ENCODE data around the gene ERRFI1.

Gene ERRFI1

GRCh38 chr1:8032366-8032910, 6.3 kb upstream of the ERRFI1 start:
- Histone ChIP-seq H3K4me1 (ENCODE audit: low read length) (peaks cover 5% of the 10 kb centered on the region; the same call in 1 of the 2 replicates), H3K27ac (ENCODE audit: low read length) (no peak overlapping the region), H3K9ac (ENCODE audit: low read length) (no peak overlapping the region), H3K4me2 (ENCODE audit: low read length) (no peak overlapping the region), H2AFZ (ENCODE audit: low read depth, low read length) (no peak overlapping the region), H4K20me1 (ENCODE audit: insufficient read depth, low read length) (no peaks in the 10 kb centered on the region), H3K36me3 (replicated peaks; ENCODE audit: low read depth, low read length) (no peaks in the 10 kb centered on the region), H3K79me2 (ENCODE audit: low read length) (no peaks in the 10 kb centered on the region), H3K9me3 (ENCODE audit: insufficient read depth, low read length) (no peaks in the 10 kb centered on the region), H3K27me3 (ENCODE audit: low read depth, low read length) (no peaks in the 10 kb centered on the region), H3K4me3 (ENCODE audit: low read length) (no peak overlapping the region)
- TF ChIP-seq, protein P1, sequence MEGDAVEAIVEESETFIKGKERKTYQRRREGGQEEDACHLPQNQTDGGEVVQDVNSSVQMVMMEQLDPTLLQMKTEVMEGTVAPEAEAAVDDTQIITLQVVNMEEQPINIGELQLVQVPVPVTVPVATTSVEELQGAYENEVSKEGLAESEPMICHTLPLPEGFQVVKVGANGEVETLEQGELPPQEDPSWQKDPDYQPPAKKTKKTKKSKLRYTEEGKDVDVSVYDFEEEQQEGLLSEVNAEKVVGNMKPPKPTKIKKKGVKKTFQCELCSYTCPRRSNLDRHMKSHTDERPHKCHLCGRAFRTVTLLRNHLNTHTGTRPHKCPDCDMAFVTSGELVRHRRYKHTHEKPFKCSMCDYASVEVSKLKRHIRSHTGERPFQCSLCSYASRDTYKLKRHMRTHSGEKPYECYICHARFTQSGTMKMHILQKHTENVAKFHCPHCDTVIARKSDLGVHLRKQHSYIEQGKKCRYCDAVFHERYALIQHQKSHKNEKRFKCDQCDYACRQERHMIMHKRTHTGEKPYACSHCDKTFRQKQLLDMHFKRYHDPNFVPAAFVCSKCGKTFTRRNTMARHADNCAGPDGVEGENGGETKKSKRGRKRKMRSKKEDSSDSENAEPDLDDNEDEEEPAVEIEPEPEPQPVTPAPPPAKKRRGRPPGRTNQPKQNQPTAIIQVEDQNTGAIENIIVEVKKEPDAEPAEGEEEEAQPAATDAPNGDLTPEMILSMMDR (IDR thresholded peaks at IDR 0.05; ENCODE audit: low read depth, low read length): no peak
- no peak for TF ChIP-seq EZH2phosphoT487 (IDR thresholded peaks at IDR 0.05; ENCODE audit: low read depth)

- Histone ChIP-seq H3K36me3 (replicated peaks; ENCODE audit: low read depth, low read length) (no peaks in the 10 kb centered on the region), H3K4me2 (ENCODE audit: low read length) (no peak overlapping the region), H3K4me1 (ENCODE audit: low read length) (peaks cover 5% of the 10 kb centered on the region; the same call in 1 of the 2 replicates), H3K9ac (ENCODE audit: low read length) (peak overlapping the region; percentile 11; the same call in 1 of the 2 replicates), H2AFZ (ENCODE audit: low read depth, low read length) (no peak overlapping the region), H3K27me3 (ENCODE audit: low read depth, low read length) (no peaks in the 10 kb centered on the region), H3K79me2 (ENCODE audit: low read length) (no peaks in the 10 kb centered on the region), H3K27ac (ENCODE audit: low read length) (no peak overlapping the region), H4K20me1 (ENCODE audit: insufficient read depth, low read length) (no peaks in the 10 kb centered on the region), H3K4me3 (ENCODE audit: low read length) (no peak overlapping the region), H3K9me3 (ENCODE audit: insufficient read depth, low read length) (no peaks in the 10 kb centered on the region)
- TF ChIP-seq EZH2phosphoT487 (IDR thresholded peaks at IDR 0.05; ENCODE audit: low read depth): no peak
- TF ChIP-seq, protein P1 (IDR thresholded peaks at IDR 0.05; ENCODE audit: low read depth, low read length): peak; percentile 42
Observed at GRCh38 chr1:8031176-8031785, 5.2 kb upstream of the ERRFI1 start.

DNA sequence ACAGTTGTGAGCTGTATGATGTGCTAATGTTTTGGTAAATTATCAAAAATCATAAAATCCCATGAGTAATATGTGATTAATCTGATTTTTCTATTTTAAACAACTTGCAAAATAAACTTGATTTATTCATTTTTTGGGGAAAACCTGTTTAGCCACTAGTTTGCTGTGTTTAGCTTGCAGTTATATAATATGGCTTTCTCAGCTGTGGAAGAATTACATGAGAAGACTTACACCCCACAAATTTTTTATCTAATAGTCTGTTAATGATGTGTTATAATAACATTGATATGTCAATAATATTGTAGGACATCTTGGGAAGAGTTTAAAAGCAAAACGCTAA, 2.4 kb upstream of the ERRFI1 start:
- no peak overlapping the region for H3K9ac ChIP-seq (ENCODE audit: low read length)

More for the DNA sequence above, 2.4 kb upstream of the ERRFI1 start:
- Histone ChIP-seq H3K4me3 (ENCODE audit: low read length) (no peak overlapping the region), H3K36me3 (replicated peaks; ENCODE audit: low read depth, low read length) (no peaks in the 10 kb centered on the region), H3K9me3 (ENCODE audit: insufficient read depth, low read length) (no peaks in the 10 kb centered on the region), H2AFZ (ENCODE audit: low read depth, low read length) (no peak overlapping the region), H3K4me1 (ENCODE audit: low read length) (peaks cover 5% of the 10 kb centered on the region; the same call in 1 of the 2 replicates), H3K27ac (ENCODE audit: low read length) (no peak overlapping the region), H3K79me2 (ENCODE audit: low read length) (no peaks in the 10 kb centered on the region), H3K27me3 (ENCODE audit: low read depth, low read length) (no peaks in the 10 kb centered on the region), H4K20me1 (ENCODE audit: insufficient read depth, low read length) (no peaks in the 10 kb centered on the region), H3K4me2 (ENCODE audit: low read length) (no peak overlapping the region)
- TF ChIP-seq EZH2phosphoT487 (IDR thresholded peaks at IDR 0.05; ENCODE audit: low read depth): no peak
- TF ChIP-seq, protein P1 (IDR thresholded peaks at IDR 0.05; ENCODE audit: low read depth, low read length): no peak
